ENCODE measurements around the gene DHX36.

DHX36 gene, protein sequence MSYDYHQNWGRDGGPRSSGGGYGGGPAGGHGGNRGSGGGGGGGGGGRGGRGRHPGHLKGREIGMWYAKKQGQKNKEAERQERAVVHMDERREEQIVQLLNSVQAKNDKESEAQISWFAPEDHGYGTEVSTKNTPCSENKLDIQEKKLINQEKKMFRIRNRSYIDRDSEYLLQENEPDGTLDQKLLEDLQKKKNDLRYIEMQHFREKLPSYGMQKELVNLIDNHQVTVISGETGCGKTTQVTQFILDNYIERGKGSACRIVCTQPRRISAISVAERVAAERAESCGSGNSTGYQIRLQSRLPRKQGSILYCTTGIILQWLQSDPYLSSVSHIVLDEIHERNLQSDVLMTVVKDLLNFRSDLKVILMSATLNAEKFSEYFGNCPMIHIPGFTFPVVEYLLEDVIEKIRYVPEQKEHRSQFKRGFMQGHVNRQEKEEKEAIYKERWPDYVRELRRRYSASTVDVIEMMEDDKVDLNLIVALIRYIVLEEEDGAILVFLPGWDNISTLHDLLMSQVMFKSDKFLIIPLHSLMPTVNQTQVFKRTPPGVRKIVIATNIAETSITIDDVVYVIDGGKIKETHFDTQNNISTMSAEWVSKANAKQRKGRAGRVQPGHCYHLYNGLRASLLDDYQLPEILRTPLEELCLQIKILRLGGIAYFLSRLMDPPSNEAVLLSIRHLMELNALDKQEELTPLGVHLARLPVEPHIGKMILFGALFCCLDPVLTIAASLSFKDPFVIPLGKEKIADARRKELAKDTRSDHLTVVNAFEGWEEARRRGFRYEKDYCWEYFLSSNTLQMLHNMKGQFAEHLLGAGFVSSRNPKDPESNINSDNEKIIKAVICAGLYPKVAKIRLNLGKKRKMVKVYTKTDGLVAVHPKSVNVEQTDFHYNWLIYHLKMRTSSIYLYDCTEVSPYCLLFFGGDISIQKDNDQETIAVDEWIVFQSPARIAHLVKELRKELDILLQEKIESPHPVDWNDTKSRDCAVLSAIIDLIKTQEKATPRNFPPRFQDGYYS

DNA sequence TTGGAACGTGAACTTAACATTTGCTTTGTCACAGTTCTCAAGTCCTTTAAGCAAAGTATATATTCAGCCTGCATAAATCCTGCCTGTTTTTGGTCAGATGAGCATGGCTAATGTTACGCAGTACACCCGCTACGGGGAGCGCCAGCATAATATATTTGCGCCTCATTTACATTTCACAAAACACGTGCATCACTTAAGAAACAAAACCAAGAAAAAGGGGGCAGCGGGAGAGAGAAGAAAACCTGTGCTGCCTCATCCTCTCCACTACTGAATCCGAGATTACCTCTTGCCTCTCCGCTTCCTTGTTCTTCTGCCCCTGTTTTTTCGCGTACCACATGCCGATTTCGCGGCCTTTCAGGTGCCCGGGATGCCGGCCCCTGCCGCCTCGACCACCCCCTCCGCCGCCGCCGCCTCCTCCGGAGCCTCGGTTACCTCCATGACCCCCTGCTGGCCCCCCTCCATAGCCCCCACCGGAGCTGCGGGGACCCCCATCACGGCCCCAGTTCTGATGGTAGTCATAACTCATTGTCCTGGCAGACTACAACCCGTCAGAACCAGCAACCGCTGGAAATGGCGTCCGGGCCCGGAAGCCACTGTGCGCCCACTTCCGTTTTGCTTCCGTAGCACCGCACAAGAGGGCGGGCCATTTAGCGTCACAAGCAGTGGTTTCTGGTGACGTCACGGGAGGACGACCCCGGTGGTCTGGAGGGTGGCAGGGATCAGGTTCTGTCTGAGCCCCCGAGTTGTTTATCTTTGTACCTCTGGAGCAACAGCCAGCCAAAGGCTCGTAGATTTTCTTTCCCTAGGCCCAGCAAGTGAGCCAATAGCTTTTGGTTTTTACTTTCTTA is at the start of gene DHX36:
Gene DHX36 (minus strand): TSS at position 597 of the 848 bp plus-strand sequence. CDS start 71 bp downstream, at position 526.
- peak; percentile 92 for DNase-seq (ENCODE audit: low read depth)

GRCh38 chr3:154367221-154367620 is 42.9 kb upstream of the DHX36 start:
- no peak for DNase-seq (ENCODE audit: low read depth)

DNA sequence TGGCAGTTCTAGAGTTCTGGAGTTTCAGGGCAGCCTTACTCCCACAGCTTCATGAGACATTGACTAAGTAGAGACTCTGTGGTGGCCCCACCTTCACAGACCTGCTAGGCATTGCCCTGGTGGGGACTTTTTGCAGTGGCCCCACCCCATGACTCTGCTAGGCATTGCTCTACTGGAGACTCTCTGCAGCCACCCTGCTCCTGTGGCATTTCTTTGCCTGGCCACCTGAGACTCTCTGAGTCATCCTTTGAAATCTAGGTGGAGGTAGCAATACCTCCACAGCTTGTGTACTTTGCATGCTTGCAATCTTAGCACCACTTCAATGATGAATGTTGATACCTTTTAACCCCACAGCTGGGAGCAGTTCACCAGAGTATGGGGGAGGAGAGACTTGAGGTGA is 40.6 kb upstream of the DHX36 start:
- no peak for DNase-seq (ENCODE audit: low read depth)

GRCh38 chr3:154361099-154361498 is 36.8 kb upstream of the DHX36 start:
- DNase-seq (ENCODE audit: low read depth) = no peak

GRCh38 chr3:154356009-154356408 is 31.7 kb upstream of the DHX36 start:
- DNase-seq (ENCODE audit: low read depth) = peak; percentile 1

DNA sequence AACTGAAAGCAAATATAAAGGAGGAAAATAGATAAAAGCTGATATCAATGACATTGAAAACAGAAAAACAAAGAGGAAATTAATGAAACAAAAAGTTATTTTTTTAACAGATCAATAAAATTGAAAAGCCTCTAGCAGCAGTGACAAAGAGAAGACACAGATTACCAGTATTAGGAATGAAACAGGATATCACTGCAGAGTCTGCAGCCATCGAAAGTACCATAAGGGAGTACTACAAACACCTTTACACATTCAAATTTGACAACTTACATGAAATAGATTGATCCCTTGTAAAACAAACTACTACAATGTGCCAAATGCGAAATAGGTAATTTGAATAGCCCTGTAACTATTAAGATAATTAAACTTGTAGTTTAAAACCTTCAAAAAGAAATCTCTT is 24.9 kb upstream of the DHX36 start:
- no peak for DNase-seq (ENCODE audit: low read depth)

DNA sequence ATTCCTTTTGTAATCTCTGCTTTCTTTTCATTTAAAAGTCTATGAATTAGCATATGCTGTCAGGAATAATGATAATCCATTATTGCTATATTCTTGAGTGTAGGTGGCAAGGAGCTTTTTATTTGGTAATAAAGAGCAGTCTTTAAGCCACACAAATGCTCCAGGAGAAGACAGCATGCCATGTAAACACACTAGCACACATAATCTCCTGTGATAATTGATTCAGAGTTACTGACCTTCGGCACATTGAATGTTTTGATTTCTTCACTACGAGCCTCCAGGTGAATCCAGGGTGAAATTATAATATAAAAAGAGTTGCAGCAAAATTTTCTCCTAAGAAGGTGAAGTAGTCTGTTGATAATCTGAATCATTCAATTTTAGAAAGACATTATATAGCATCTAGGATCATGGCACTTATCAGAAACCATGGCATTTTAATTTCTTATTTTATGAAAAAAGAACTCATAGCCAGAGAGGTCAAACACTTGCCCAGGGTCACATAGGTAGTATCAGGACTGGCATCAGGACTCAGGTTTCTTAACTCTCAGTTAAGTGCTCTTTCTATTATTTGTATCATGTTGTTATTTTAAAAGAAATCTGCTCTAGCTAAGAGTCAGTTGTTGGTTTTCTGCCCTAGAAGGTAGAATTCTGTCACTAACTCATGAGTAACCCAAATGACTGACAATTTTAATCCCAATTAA is 21.3 kb upstream of the DHX36 start:
- DNase-seq (ENCODE audit: low read depth) = no peak

GRCh38 chr3:154338570-154338969 is 14.3 kb upstream of the DHX36 start:
- no peak for DNase-seq (ENCODE audit: low read depth)

- DNase-seq (ENCODE audit: low read depth) = no peak
These were observed 13.7 kb upstream of the DHX36 start for GRCh38 chr3:154338008-154338407.

DNA sequence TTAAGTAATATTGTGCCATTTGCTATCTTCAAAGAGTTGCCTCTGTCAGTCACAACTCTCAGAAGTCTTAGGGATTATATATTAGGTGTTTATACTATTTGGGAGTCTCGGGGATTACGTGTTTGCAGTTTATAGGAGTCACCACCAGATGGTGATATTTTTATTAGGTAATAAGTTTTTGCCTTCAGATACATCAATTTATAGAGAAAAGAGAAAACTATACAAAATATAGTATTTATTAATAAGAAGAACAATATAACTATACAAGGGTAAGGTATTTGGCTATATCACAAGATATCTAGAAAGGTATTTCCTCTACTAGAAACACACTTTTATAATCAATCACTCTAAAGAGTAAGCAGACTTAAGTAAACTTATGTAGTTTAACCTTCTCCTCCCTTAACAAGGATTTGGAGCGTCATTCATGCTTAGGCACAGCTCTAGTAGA is 10.7 kb upstream of the DHX36 start:
- DNase-seq (ENCODE audit: low read depth) = peak; percentile 32

- DNase-seq (ENCODE audit: low read depth) = no peak
These were observed 3.6 kb upstream of the DHX36 start for GRCh38 chr3:154327871-154328270.

GRCh38 chr3:154324919-154325318 is 632 bp upstream of the DHX36 start:
- DNase-seq (ENCODE audit: low read depth) = peak; percentile 48

DNA sequence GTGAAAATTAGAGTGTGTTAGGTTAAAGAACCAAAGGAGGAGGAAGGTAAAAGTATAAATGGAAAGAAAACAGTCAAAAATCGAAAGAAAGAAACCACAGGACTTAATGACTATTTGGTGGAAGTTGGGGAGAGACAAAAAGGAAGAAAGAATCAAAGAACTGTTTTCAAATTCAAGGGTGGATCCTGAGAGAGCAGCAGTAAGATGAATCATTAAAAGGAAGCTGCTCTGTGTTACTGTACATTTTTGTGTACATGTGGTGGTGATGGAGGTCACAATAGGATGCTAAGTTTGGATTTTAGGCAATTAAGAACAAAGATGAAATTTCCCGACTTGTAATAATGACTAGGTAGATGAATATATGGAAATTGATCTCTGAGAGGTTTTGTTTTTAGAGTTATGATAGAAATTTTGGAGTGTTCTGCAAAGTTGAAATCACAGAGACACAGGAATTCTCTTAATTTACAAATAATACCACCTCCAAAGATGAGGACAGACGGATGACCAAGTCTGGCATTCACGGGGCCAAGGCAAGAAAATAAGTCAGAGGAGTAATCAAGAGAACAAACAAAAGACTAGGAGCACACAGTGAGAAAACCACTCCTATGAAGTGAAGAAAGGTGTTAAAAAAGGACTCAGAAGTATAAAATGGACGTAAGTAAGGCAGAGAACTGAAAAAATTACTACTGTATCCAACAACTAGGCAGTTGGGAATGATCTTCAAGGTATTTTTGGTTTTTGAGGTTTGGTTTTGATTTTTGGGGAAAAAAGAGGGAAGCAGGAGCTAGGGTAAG is 7.1 kb downstream of the DHX36 start:
- DNase-seq (ENCODE audit: low read depth) = no peak

GRCh38 chr3:154314152-154314551 is 10.1 kb downstream of the DHX36 start:
- DNase-seq (ENCODE audit: low read depth) = no peak

GRCh38 chr3:154310840-154311239 is 13.4 kb downstream of the DHX36 start:
- peak; percentile 88 for DNase-seq (ENCODE audit: low read depth)

- DNase-seq (ENCODE audit: low read depth) = no peak
These were observed 16.9 kb downstream of the DHX36 start for GRCh38 chr3:154307363-154307762.

DNA sequence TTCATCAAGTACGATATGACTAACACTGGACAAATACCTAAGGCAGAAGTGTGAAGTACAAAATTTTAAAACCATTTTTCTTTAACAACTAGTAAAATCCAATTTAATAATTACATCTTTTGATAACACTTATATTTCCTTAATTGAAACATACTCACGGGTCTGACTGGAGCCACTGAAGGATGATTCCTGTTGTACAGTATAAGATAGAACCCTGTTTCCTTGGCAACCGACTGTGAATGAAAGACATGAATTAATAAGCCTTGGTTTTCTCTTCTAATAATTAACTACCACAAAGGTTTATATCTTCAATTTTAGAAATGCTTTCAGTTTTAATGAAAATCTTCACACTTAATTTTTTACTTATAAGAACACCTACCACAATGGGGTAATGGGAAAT is 19.4 kb downstream of the DHX36 start:
- no peak for DNase-seq (ENCODE audit: low read depth)

DNA sequence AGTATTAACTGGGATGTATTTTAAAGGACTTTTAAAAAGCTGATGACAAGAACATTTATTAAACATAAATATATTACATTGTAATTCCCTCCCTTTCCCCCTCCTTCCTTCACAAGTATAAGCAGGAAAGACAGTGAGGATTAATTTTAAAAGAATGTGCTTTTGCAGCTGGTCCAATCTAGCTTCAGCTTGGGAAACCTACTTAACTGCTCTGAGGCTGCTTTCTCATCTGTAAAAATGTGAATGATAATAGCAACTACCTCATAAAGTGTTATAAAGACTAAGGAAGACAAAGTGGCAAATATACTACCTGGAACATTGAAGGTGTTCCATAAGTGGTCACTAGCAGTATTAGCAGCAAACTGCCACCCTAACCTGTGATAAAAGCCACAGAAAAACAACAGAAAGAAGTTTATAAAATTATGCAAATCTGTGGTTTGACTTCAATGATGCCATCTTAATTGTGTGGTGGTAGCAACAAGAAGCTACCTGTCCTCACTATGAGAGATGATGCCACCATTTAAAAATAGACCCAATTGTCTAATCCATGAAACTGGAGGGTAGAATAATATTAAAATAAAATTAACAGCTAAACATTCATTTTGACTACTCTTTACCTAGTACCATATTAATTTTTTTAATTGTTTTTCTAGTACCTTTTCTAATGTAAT is 20.0 kb downstream of the DHX36 start:
- DNase-seq (ENCODE audit: low read depth) = peak; percentile 36

GRCh38 chr3:154301561-154301960 is 22.7 kb downstream of the DHX36 start:
- no peak for DNase-seq (ENCODE audit: low read depth)

GRCh38 chr3:154294016-154294415 is 30.3 kb downstream of the DHX36 start:
- no peak for DNase-seq (ENCODE audit: low read depth)

Measured in amniotic epithelial cell (primary cell).